Left lung (tissue), 10 donors: ENCODE measurements around the gene RNF181. TPM values are rescaled to one million over a fixed set of nuclear protein-coding genes. Genes with fewer than 3 reads are reported as not detected.
A peak's percentile ranks its signal among the peaks of the same experiment; 100 is the strongest.

ENCODE experiments used
- ATAC-seq: fragments of 200-7000 bp; cut with Tn5 transposase; one replicate; pipeline ENCODE4 v1.9.1; 2020; ENCODE audit warnings: moderate library complexity
- DNase-seq, 4 donors: peaks; one replicate each; pipeline ENCODE4 v3.0.0-alpha.2; 2013 to 2020
- H3K27ac ChIP-seq, 2 donors: fragments of 200-600 bp; sonication (generic) in 1 of 2; one replicate each; pipeline versions ENCODE4 v1.5.0 to v1.8.0; 2020 to 2021
- H3K27me3 ChIP-seq, 2 donors: fragments of 200-600 bp; sonication (generic) in 1 of 2; one replicate each; pipeline versions ENCODE4 v1.5.0 to v1.8.0; 2020 to 2021
- H3K36me3 ChIP-seq, 2 donors: fragments of 200-600 bp; sonication (generic) in 1 of 2; one replicate each; pipeline versions ENCODE4 v1.5.0 to v1.8.0; 2020 to 2021
- H3K4me1 ChIP-seq, 2 donors: fragments of 200-600 bp; one replicate each; pipeline ENCODE4 v1.8.0; 2021
- H3K4me3 ChIP-seq, 2 donors: fragments of 200-600 bp; sonication (generic) in 1 of 2; one replicate each; pipeline versions ENCODE4 v1.5.0 to v1.8.0; 2020 to 2021; ENCODE audit warnings: mild to moderate bottlenecking in 1 of 2
- H3K9me3 ChIP-seq, 2 donors: fragments of 200-600 bp; sonication (generic) in 1 of 2; one replicate each; pipeline versions ENCODE4 v1.5.0 to v1.8.0; 2020 to 2021
- intact Hi-C, 2 donors: fragments of 100-400 bp; cut with DNase I; formaldehyde crosslinking; loops; one replicate each; pipeline versions ENCODE4 v1.11.2 to v1.14.2; 2022
- polyA plus RNA-seq, 6 donors: library from polyadenylated mRNA; unstranded; fragments of 120-200 nt; gene quantifications; one replicate each; pipeline ENCODE4 v1.2.1, GENCODE V29; 2013; ENCODE audit not compliant: insufficient read length in 6 of 6
- total RNA-seq, 2 donors: library from RNA; stranded (reverse); fragmentation: NEBNext Ultra II Directional; extraction: Animal tissue kit (Norgen Biotek cat#: 25700); gene quantifications; one replicate each; pipeline ENCODE4 v1.2.1, GENCODE V29; 2021
- TF ChIP-seq, protein P1 (sequence below), 2 donors: fragments of 200-600 bp; sonication (generic) in 1 of 2; IDR thresholded peaks; one replicate each; pipeline versions ENCODE4 v1.5.0 to v1.8.0; 2021; ENCODE audit warnings: antibody characterized with exemption in 2 of 2
- donor health status: DM: no; HTN: yes; CAD: no.
- donor health status: DM: no; HTN: no; CAD: no.

RNF181 gene
- total and polyA plus RNA-seq, 8 donors = 94.9 to 109 (median 101) TPM

DNA sequence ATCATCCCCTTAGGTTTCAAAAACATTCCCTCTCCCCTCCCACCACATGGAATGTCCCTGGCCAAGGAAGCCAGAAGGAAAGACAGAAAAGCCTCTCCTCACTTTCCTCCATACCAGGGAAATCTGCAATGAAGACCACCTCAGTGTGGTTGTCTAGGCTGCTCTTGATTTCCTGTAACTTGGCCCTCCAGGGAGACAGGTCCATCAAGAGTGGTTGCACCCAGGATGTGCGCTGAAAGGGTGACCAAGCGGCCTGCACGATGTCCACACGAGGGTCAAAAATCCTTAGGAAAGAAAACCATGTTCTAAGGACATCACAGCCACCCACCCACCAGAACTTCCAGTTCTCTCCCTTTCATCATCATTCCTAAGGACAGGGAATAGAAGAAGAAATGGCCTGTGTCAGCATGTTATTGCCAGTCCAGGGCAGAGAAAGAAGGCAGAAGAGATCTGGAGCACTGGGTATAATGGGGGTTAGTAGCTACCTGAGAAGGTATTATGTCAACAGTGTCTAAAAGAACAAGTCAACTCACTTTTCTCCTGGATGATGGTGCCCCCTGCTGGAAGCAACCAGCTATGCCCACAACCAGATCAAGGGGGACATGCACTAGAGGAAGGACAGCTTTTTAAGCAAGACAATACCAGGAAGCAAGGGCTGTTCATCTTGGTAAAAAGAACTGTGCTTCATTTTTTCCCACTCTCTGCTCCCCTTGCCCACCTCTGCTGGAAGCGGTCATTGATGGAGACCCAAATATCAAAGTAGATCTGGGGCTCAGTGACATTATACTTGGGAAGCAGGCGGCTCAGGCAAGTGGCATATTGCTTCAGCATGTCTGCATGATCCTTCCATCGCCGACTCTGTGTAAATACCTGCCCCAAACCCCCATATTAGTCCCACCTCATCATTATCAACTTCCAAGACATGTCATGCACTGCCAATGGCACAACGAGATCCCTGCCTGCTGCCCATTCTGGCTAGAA lies 43.6 kb upstream of the RNF181 start:
- Histone ChIP-seq H3K36me3 (peaks cover 0 to 85% of the 10 kb centered on the region in 2 donors), H3K27ac (peak overlapping the region in 1 of 2 donors; percentile 76), H3K9me3 (no peaks in the 10 kb centered on the region), H3K4me3 (no peak overlapping the region), H3K4me1 (peaks cover 2 to 27% of the 10 kb centered on the region in 2 donors), H3K27me3 (no peaks in the 10 kb centered on the region)
- DNase-seq = peak; percentile 63 to 85 (median 82)
- intact Hi-C loops = loop anchor here (2.0 to 10.0 kb wide), 2 partner anchors 131 to 137 kb away; partner anchors contain the start of genes CAPG (in 1 of the 2) and SH2D6 (in 1 of the 2)
- peak; percentile 90 for ATAC-seq
- TF ChIP-seq, protein P1, sequence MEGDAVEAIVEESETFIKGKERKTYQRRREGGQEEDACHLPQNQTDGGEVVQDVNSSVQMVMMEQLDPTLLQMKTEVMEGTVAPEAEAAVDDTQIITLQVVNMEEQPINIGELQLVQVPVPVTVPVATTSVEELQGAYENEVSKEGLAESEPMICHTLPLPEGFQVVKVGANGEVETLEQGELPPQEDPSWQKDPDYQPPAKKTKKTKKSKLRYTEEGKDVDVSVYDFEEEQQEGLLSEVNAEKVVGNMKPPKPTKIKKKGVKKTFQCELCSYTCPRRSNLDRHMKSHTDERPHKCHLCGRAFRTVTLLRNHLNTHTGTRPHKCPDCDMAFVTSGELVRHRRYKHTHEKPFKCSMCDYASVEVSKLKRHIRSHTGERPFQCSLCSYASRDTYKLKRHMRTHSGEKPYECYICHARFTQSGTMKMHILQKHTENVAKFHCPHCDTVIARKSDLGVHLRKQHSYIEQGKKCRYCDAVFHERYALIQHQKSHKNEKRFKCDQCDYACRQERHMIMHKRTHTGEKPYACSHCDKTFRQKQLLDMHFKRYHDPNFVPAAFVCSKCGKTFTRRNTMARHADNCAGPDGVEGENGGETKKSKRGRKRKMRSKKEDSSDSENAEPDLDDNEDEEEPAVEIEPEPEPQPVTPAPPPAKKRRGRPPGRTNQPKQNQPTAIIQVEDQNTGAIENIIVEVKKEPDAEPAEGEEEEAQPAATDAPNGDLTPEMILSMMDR (IDR thresholded peaks at IDR 0.05) = peak; percentile 89 to 98

DNA sequence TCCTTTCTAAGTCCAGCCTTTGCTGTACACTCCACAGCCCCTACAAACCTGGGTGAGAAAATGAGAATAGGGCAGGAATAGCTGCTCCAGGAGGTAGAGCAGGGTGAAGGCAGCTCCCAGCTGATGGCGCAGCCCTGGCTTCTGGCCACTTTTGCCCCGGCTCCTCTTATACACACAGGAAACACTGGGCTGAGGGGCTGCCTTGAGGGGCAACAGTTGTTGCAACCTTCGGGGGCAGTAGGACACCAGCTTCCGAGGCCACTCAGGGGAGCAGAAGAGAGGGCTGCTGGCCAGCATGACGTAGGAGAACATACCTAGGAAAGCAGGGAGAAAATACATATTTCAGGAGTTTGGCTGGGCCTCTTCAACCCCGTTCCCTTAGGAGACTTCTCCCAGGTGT lies 42.4 kb upstream of the RNF181 start:
- Histone ChIP-seq H3K27me3 (no peaks in the 10 kb centered on the region), H3K27ac (no peak overlapping the region), H3K36me3 (peaks cover 0 to 82% of the 10 kb centered on the region in 2 donors), H3K9me3 (no peaks in the 10 kb centered on the region), H3K4me1 (peaks cover 2 to 27% of the 10 kb centered on the region in 2 donors), H3K4me3 (no peak overlapping the region)
- intact Hi-C loops = loop anchor here (2.0 to 10.0 kb wide), 2 partner anchors 132 to 138 kb away; partner anchors contain the start of genes CAPG (in 1 of the 2) and SH2D6 (in 1 of the 2)
- TF ChIP-seq, protein P1 (IDR thresholded peaks at IDR 0.05) = no peak
- ATAC-seq (no peak), DNase-seq (no peak)

DNA sequence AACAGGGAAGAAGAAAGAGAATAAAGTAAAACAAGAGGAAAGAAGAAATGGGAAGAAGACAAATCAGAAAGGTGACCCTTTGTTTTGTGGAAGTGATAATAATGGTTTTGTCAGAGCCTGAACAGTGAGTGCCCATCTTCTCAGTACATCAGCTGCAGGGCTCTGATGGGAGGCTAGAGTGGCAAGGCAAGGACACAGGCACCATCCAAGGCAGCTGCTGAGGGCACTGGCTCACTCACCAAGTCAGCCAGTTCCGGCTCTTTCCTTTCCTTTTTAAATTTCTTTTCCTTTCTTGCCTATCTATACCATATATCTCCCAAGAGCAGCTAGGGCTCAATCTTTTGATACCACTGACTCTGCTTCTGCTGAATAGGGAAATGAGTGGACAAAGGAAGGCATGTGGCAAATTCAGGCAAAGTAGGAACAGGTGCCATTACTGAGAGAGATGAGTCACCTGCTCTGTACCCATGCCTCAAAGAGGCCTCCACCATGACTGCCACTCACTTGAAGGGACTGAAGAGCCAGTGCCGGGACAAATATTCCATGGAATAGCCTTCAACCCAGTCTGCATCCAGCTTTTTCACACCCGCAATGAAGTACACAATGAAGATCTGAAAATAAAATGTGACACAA lies 40.4 kb upstream of the RNF181 start:
- H3K27ac ChIP-seq = no peak overlapping the region
- peaks cover 2 to 37% of the 10 kb centered on the region in 2 donors for H3K4me1 ChIP-seq
- H3K36me3 ChIP-seq = peaks cover 0 to 79% of the 10 kb centered on the region in 2 donors
- no peak overlapping the region for H3K4me3 ChIP-seq
- no peak for ATAC-seq
- H3K27me3 ChIP-seq = no peaks in the 10 kb centered on the region
- DNase-seq = no peak
- no peaks in the 10 kb centered on the region for H3K9me3 ChIP-seq
- TF ChIP-seq, protein P1 (IDR thresholded peaks at IDR 0.05) = no peak
- intact Hi-C loops = loop anchor here in 1 of 2 donors (10.0 kb wide), 1 partner anchor 140 kb away; the partner anchor contains the start of genes CAPG and SH2D6

DNA sequence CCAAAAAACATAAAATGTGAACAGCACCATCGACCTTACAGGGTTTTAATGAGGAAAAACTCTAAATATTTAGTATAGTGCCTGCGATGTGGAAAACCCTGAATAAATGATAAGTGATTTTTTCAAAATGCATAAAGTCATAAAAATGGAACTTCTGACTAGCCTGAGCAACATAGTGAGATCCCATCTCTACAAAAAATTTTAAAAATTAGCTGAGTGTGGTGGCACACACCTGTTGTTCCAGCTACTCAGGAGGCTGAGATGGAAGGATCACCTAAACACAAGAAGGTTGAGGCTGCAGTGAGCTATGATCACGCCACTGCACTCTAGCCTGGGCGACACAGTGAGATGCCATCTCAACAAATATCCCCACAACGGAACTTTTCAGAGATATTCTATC lies 38.4 kb upstream of the RNF181 start:
- peaks cover 6 to 27% of the 10 kb centered on the region in 2 donors for H3K4me1 ChIP-seq
- H3K27me3 ChIP-seq = no peaks in the 10 kb centered on the region
- no peak for ATAC-seq
- TF ChIP-seq, protein P1 (IDR thresholded peaks at IDR 0.05) = no peak
- no peak overlapping the region for H3K4me3 ChIP-seq
- H3K27ac ChIP-seq = no peak overlapping the region
- H3K36me3 ChIP-seq = peaks cover 0 to 59% of the 10 kb centered on the region in 2 donors
- intact Hi-C loops = loop anchor here in 1 of 2 donors (10.0 kb wide), 1 partner anchor 142 kb away; the partner anchor contains the start of genes CAPG and SH2D6
- H3K9me3 ChIP-seq = no peaks in the 10 kb centered on the region
- DNase-seq = no peak
